T-helper 1 cell (primary cell): ENCODE measurements around the gene ARL15.

Source experiments
- DNase-seq, 5 donors: peaks; one replicate each; pipeline ENCODE4 v3.0.0-alpha.2; 2012 to 2020

The ARL15 gene

GRCh38 chr5:53974021-53974420, 336.4 kb downstream of the ARL15 start:
- DNase-seq = no peak

- no peak for DNase-seq
Measured at GRCh38 chr5:53972314-53972713, 338.1 kb downstream of the ARL15 start.

GRCh38 chr5:53971551-53971950, 338.8 kb downstream of the ARL15 start:
- DNase-seq = no peak

GRCh38 chr5:53971131-53971530, 339.2 kb downstream of the ARL15 start:
- no peak for DNase-seq

GRCh38 chr5:53970475-53970874, 339.9 kb downstream of the ARL15 start:
- DNase-seq = no peak

GRCh38 chr5:53969176-53969730, 341.1 kb downstream of the ARL15 start:
- DNase-seq = no peak

- no peak for DNase-seq
Measured at GRCh38 chr5:53965459-53965858, 344.9 kb downstream of the ARL15 start.

GRCh38 chr5:53963958-53964357, 346.4 kb downstream of the ARL15 start:
- DNase-seq = no peak

GRCh38 chr5:53962306-53962705, 348.1 kb downstream of the ARL15 start:
- DNase-seq = no peak

GRCh38 chr5:53956632-53957031, 353.7 kb downstream of the ARL15 start:
- DNase-seq = no peak

GRCh38 chr5:53956196-53956595, 354.2 kb downstream of the ARL15 start:
- DNase-seq = no peak

- DNase-seq = no peak
Measured at GRCh38 chr5:53950621-53951020, 359.8 kb downstream of the ARL15 start.

GRCh38 chr5:53948598-53948997, 361.8 kb downstream of the ARL15 start:
- no peak for DNase-seq

GRCh38 chr5:53946405-53947100, 363.8 kb downstream of the ARL15 start:
- no peak for DNase-seq

GRCh38 chr5:53944981-53945380, 365.4 kb downstream of the ARL15 start:
- no peak for DNase-seq

- no peak for DNase-seq
Measured at GRCh38 chr5:53943938-53944337, 366.4 kb downstream of the ARL15 start.

- DNase-seq = no peak
Measured at GRCh38 chr5:53942724-53943123, 367.6 kb downstream of the ARL15 start.

- DNase-seq = no peak
Measured at GRCh38 chr5:53940921-53941320, 369.5 kb downstream of the ARL15 start.

- no peak for DNase-seq
Measured at GRCh38 chr5:53937467-53937866, 372.9 kb downstream of the ARL15 start.

- DNase-seq = no peak
Measured at GRCh38 chr5:53936481-53937352, 373.7 kb downstream of the ARL15 start.

- DNase-seq = no peak
Measured at GRCh38 chr5:53934151-53934820, 376.1 kb downstream of the ARL15 start.

- no peak for DNase-seq
Measured at GRCh38 chr5:53932351-53932750, 378.0 kb downstream of the ARL15 start.

GRCh38 chr5:53930457-53930856, 379.9 kb downstream of the ARL15 start:
- no peak for DNase-seq
